Measurements from ENCODE around the gene PXYLP1.

Gene PXYLP1

DNA sequence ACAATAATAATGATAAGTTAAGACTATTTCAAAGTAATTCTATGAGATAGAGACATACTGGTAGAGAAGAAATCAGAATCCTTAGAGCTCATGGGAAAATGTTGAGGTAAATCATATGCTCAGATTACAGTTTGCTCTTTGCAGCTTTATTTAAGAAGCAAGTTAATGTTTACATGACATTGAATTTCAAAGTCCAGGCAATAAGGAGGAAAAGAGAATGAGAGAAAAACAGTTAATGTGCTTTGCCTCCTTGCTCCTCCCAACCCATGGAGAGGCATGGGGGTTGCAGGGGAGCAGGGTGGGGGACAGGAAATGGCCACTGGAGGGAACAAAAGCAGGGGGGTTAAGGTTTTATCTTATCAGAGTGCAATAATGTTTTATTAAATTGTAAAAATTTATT is 94.5 kb downstream of the PXYLP1 start:
- no peak for DNase-seq (ENCODE audit: low spot score)

DNA sequence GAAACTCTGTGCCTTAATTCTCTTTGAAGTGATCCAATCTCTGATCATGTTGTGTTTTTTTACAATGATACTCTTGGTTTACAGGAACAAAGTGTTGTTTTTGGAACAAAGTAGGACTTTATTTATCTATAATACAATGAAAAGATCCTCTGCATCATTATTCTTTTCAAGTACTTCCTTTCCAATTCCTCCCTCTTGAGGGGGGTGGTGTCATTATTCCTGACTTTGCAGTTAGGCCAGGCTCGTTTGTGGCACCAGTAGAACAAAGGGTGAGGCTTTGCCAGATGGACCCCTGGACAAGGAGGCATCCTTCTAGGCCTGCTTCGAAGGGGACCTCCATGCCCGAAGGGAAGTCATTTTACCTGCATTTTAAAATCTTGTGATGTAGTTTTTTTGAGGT is 95.0 kb downstream of the PXYLP1 start:
- no peak for DNase-seq (ENCODE audit: low spot score)

DNA sequence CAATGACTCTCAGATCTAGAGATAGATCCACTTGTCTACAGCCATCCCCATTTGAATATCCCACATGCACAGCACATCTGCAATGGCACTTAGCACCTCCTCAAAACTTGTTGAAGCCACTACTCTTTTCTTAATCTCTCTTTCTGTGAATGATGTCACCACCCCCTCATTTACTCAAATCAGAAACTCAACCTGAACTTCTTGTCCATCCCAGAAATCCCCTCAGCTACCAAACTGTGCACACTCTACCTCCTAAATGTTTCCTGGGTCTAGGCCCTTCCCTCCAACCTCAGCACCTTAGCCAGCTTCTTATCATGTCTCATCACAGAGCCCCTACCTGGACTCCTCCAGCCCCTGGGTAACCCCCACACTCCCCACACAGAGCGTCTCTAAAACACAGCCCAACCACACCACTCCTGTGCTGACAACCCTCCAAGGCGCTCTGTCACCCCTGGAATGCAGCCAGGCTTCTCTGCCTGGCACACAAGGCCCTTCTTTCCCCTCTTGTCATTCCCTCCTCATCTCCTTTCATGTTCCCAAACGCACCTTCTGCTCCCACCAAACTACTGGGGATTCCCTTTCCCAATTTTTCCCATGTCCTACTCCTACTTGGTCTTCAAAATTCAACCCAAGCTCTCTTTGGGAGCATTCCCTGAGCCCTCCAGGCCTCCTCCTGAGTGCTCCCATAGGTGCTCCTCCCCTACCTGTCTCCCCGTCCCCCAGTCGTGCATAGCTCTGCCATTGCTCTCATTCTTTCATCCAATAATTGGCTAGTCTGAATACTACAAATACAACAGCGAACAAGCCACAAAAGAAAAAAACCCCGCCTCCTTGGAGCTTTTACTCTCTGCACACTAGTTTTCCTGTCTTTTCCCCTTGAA is 96.9 kb downstream of the PXYLP1 start:
- DNase-seq (ENCODE audit: low spot score): no peak

DNA sequence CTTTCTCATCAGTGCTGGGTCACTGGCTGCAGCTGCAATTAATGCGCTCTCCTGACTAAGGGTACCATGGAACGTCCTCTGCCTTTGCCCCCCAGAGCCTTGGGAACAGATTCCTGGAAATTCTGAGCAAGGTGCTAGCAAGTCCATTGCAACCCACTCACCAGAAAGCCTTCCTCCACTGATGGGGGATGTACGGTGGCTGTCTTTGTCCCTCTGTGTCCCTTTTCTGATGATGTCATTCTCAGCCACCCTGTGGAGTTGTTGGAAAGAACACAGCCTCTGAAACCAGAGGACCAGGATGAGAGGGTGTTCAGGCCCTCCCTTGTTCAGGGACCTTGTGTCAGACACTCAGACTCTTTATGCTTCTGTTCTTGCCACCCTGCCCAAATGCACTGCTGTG is 98.6 kb downstream of the PXYLP1 start:
- DNase-seq (ENCODE audit: low spot score): no peak

DNA sequence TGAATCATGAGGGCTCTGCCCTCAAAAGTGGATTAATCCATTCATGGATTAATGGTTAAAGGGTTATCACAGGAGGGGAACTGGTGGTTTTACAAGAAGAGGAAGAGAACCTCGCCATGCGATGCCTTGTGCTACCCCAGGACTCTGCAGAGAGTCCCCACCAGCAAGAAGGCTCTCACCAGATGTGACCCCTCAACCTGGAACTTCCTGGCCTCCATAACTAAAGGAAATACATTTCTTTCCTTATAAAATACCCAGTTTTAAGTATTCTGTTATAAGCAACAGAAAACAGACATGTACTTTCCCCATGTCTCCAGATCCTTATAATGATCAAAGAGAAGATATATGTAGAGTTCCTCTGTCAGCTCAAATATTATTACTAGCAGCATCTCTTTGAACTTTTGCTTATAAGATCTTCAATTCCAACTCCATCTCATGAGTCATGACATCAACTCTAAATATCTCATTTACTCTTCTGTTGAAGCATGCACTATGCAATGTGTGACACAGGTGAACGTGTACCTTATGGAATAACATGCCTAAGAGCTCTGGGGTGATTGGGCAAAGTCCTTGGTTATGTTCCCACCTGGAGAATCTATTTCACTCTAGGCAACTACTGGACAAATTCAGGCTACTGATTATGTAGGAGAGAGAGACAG is 99.2 kb downstream of the PXYLP1 start:
- no peak for DNase-seq (ENCODE audit: low spot score)

DNA sequence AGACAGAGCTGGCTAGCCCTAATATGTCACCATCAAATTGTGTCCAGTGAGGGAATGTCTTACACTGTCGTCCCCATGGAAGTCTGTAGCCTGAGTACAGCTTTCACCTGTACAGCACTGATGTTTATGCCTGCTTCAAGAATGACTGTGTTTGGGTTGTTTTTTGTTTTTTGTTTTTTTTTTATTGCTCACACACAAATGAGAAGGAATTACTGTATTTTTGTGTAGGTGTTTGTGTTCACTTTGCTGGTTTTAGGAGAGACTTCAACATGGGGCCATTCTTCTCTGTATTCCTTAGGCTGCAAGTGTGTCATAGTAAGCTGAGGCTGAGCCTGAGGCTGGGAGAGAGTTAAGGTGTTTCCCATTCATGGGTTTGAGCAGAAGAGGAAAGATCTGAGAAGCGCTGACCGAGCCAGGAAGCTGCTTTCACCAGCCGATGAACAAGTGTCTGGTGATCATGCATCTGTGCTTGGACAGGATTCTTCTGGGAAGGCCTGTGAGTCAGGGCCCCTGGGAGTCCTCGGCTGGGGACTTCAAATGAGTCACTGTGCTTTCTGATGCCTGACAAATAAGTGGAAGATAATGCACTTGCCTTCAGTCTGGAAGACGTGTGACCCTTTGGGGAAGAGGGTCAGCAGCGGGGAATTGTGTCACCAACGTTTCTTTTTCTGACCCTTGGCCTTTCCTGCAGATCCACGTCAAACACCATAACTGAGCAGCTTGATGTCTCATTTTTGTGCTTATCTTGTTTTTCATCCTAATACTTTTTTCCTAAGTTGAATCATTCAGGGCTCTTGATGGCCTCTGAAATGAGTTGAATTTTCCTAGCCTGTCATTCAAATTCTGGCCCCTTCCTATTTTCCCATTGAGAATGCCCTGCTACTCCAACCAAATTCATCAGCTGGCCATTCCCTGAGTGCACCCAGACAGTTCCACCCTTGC is 100.0 kb downstream of the PXYLP1 start:
- no peak for DNase-seq (ENCODE audit: low spot score)

DNA sequence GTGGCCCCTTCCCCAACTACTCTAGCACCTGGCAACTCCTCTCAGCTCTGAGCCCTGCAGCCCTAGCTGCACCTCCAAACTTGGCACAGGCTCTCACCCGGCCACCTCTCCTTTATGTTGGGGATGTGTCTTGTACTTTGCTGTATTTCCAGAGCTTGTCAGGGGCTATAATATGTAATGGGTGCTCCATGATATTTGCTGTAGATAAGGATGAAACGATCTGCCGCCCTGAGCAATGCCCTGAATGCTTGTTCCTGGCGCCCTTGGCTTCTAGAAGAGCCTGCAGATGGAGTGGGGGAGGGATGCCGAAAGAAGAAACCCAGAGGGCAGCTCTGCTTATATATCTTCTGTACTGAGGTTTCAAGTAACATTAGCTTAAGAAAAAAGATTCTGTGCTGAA is 100.8 kb downstream of the PXYLP1 start:
- DNase-seq (ENCODE audit: low spot score): no peak

DNA sequence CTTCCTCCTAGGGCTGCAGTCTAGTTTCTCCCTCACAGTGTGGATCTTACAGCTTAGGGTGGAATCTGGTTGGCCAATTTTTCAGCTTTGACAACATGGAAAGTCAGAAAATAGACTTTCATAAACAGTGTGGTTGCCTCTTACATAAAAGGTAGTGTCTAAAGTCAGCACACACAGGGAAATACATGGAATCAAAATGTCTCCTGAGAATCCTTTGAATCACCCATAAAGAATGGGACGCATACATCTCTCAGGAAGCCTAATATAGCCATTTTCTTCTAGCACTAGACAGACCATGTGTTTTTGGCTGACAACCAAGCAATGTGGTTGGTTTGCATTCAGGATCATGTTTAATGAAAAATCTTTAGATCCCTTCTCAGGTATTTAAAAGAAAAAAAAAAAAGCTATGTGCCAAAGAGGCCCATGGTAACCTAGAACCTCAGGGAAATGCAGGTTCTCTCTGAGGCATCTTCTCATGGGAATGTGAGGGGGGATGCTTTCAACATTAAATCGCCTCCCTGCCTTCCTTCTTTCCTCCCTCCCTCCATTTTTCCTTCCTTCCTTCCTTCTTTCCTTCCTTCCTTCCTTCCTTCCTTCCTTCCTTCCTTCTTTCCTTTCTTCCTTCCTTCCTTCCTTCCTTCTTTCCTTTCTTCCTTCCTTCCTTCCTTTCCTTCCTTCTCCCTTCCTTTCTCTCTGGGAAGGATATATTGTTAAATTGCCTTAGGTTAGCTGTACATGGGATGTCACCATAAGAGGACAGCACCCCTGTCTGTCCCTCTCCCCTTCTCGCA is 102.4 kb downstream of the PXYLP1 start:
- DNase-seq (ENCODE audit: low spot score): no peak

DNA sequence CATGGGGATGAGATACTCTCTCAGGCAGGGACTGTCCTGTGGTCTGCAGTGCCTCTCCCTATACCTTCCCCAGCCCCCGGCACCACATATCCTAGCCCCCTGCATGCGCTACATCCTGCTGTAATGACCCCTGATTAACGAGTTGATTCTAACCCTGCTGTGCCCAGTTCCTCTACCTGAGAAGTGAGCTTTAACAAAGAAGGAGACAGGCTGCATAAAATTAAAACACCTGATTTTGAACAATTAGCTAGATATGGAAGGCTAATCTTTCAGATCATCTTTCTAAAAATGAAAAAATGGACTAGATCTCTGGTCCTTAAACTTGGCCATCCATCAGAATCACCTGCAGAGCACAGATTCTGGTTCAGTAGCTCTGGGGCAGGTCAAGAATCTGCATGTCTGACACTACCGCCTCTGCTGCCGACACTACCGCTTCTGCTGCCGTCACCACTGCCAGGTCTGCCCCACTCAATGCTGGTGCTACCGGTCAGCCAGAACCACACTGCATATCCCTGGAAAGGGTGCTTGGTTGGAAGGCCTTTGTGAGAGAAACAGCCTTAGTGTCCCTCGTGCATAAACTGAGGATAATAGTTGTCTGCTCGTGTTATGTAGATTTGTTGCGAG is 103.1 kb downstream of the PXYLP1 start:
- DNase-seq (ENCODE audit: low spot score): no peak

DNA sequence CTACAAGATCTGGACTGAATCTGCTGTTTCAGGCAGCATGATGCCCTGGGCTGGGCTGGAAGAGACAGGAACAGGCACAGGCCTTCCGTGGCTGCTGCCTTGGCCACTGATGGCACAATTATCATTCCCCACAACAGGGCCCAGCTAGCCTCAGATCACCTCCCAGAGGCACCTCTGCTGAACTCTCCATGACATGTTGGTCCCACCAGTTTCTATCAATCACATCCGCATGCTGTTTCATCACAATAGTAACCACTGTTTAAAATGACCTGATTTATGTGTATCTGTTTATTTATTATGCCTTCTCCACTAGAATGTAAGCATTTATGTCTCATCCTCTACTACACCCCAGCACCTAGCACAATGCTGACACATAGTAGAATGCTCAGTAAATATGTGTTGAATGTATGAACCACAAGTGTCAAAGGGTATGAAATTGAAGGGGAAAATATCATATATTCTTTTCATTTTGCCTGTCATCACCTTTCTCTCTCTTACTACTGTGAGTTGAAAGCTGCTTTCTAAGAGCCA is 104.0 kb downstream of the PXYLP1 start:
- DNase-seq (ENCODE audit: low spot score): no peak

DNA sequence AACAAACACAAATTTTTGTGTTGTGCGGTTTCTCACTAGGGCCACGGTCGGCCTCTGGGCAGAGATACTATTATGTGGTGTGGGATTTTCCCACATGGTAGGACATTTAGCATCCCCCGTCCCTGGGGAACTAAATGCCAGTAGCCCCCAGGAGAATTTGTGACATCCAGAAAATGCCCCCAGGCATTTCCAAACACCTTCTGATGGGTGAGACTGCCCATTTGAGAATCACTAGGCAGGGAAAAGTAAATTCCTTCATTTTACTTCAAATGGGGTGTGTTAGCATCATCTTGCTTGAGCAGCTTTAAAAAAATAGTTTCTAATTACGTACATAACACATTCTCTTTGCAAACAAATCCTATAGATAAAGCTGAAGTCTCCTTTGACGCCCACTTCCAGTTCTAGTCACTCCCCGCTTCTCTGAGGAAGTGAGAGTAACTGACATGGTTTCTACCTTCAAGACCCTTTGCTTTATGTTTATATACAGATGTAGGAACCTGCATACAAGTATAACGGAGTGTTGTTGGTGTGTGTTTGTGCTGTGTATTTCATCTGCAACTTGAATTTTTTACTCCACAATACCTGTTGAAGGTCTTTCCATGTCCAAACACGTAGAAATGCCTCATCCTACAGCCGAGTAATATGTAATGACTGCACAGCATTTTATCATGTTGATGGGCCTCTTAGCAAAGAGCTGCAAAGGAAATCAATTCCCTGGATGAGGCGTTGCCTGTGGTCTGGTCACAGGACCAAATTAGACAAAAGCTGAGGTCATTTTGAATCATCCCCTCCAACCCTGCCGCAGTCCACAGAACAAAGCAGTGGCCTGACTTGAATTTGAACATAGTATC is 105.3 kb downstream of the PXYLP1 start:
- DNase-seq (ENCODE audit: low spot score): no peak

DNA sequence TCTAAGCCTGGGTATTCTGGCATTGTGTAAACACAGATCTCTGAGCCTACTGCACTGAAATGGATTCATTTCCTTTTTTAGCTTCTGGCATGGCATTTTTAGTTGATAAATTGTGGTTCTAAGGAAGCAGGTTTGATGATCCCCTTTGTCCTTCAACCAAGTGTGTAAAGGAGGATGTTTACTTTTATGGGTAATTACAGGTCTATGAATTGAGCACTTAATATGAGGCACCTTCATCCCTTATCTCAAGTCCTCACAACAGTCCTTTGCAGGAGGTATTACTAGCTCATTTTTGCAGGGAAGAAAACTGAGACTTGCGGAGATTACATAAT is 105.9 kb downstream of the PXYLP1 start:
- no peak for DNase-seq (ENCODE audit: low spot score)

DNA sequence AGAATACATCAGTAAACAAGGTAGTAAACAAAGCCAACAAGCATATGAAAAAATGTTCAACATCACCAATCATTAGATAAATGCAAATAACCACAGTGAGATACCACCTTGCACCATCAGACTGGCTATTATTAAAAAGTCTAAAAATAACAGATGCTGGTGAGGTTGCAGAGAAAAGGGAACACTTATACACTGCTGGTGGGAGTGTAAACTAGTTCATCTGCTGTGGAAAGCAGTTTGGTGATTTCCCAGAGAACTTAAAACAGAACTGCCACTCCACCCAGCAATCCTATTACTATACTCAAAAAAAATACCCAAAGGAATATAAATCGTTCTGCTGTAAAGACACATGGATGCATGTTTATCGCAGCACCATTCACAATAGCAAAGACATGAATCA is 106.4 kb downstream of the PXYLP1 start:
- DNase-seq (ENCODE audit: low spot score): no peak

DNA sequence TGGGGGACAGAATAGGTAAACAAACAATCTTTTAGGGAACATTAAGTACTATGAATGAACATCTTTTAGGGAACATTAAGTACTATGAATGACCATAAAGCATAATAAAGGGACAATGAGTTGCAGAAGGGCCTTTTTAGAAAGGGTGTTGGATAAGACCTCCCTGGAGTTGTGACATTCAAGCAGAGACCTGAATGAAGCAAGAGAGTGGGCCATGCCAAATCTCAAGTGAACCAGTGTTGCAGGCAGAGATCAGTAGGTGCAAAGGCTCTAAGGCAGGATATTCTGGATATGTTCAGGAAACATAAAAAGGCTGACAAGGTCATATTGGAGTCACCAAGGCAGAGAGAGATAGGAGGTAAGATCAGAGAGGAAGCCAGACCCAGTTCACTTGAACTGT is 107.3 kb downstream of the PXYLP1 start:
- DNase-seq (ENCODE audit: low spot score): no peak

DNA sequence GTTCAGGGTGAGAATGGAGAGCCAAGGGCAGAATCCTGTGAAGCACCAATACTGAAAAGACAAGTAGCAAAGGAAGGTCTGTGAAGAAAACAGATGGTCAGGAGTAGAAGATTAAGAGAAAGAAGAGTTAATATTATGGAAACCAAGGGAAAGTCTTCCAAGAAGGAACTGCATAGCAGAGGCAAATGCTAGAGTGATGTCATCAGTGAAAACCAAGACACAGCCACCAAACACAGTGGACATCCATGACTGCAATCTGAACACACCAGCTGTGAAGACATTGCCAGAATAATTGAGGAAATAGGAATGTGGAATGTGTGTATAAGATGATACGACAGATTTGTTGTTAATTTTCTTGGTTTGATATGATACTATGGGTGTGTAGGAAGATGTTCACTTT is 109.9 kb downstream of the PXYLP1 start:
- no peak for DNase-seq (ENCODE audit: low spot score)

DNA sequence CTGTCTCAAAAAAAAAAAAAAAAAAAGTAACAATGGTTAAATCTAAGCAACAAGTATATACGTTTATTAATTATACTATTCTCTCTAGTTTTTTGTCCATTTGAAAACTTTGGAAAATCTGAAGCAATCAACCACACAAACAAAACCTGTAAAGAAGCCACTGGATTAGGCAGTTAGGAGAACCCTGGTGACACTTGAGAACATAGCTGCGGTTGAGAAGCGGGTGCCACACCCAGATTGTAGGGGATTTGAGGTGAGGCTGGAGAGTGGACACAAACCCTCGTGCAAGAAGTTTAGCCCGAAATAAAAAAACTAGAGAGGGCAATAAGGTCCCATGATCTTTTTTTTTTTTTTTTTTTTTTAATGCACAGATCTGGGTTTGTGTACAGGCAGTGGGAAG is 110.8 kb downstream of the PXYLP1 start:
- no peak for DNase-seq (ENCODE audit: low spot score)

DNA sequence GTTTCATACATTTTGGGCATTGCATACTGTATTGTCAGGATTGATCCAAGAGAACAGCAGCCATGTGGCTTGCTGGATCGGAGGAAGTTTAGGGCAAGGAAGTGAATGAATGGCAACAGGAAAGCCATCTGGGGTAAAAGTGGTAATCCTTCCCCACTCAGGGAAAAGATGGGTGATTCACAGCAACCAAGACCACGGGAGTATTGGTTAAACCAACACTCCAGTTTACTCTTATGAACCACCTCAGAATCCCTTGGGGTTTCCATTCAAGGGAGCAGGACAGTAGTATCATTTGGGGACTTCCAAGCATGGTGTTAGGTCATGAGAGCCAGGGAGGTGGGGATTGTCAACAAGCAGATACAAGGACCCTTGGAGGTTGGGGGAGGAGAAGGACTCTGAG is 111.5 kb downstream of the PXYLP1 start:
- DNase-seq (ENCODE audit: low spot score): no peak

DNA sequence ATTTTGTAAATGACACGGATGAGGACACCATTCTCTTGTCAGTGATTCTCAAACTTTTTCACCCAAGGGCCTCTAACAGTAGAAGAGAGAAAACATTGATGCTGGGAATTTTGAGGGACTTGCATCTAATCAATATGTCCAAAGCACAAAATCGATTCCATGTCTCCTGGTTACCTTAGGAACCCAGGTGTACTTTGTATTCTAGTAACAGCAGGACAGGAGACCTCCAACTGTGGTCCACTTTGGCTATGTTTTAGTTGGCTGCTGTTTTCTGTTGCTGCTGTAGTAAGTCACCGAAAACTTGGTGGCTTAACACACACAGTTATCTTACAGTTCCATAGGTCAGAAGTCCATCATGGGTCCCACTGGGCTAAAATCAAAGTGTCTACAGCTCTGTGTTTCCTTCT is 112.2 kb downstream of the PXYLP1 start:
- DNase-seq (ENCODE audit: low spot score): no peak

Data from hematopoietic multipotent progenitor cell treated with erythropoietin and hydrocortisone succinate and interleukin-3 and kit ligand, for 17 days (in vitro differentiated cells).